CD4-positive, alpha-beta T cell (primary cell): ENCODE results near the gene PTRH1. TPM values are rescaled to one million over a fixed set of nuclear protein-coding genes. Genes with fewer than 3 reads are reported as not detected.

Source experiments
- ATAC-seq: fragments of 200-7000 bp; cut with Tn5 transposase; one replicate; pipeline ENCODE4 v1.10.0; 2022; ENCODE audit warnings: mild to moderate bottlenecking; ENCODE audit not compliant: poor library complexity
- CTCF ChIA-PET: fragments of 350-600 bp; sonication (Branson Sonifier 250); formaldehyde crosslinking; loops from one replicate; lab custom pipeline; 2021; ENCODE audit warnings: antibody characterized with exemption, inconsistent platforms; lab: Charles Lee
- POLR2A ChIA-PET: fragments of 350-600 bp; sonication (Branson Sonifier 250); formaldehyde crosslinking; loops from one replicate; lab custom pipeline; 2021; ENCODE audit warnings: antibody characterized with exemption, inconsistent platforms; lab: Charles Lee
- DNase-seq, 14 experiments: peaks; one replicate each; pipeline ENCODE4 v3.0.0-alpha.2; 2013 to 2020; ENCODE audit warnings: mixed read lengths in 2 of 14
- H3K27ac ChIP-seq, 2 donors: one replicate each; pipeline versions ENCODE4 v1.5.1 to v1.7.0; 2013; ENCODE audit warnings: low read length in 2 of 2, low read depth in 1 of 2, mild to moderate bottlenecking in 1 of 2
- H3K27me3 ChIP-seq, 2 experiments: 1 replicate in 1 of 2; 2 replicates in 1 of 2; pipeline versions ENCODE4 v1.6.1 to v1.7.0; 2013; ENCODE audit warnings: low read length in 2 of 2, control low read depth in 1 of 2, mild to moderate bottlenecking in 1 of 2, moderate library complexity in 1 of 2; ENCODE audit not compliant: insufficient read depth in 2 of 2, control insufficient read depth in 1 of 2
- H3K36me3 ChIP-seq: one replicate; pipeline ENCODE4 v1.6.1; 2013; ENCODE audit warnings: low read length, control low read depth; ENCODE audit not compliant: insufficient read depth
- H3K4me1 ChIP-seq: one replicate; pipeline ENCODE4 v1.6.1; 2013; ENCODE audit warnings: low read length, control low read depth; ENCODE audit not compliant: insufficient read depth
- H3K4me3 ChIP-seq: one replicate; pipeline ENCODE4 v1.5.1; 2013; ENCODE audit warnings: mild to moderate bottlenecking, low read length, moderate library complexity
- H3K9me3 ChIP-seq, 2 experiments: 1 replicate in 1 of 2; 2 replicates in 1 of 2; pipeline versions ENCODE4 v1.6.1 to v1.7.0; 2013; ENCODE audit warnings: low read length in 2 of 2, mild to moderate bottlenecking in 2 of 2, control low read depth in 1 of 2, moderate library complexity in 1 of 2; ENCODE audit not compliant: control insufficient read depth in 1 of 2, insufficient read depth in 1 of 2
- H3K27ac Mint-ChIP-seq: one replicate; pipeline ENCODE4 v1.8.0; 2020; ENCODE audit warnings: mixed read lengths
- H3K27me3 Mint-ChIP-seq: one replicate; pipeline ENCODE4 v1.8.0; 2021; ENCODE audit warnings: mixed read lengths
- H3K36me3 Mint-ChIP-seq: one replicate; pipeline ENCODE4 v1.8.0; 2021; ENCODE audit warnings: low read depth, mixed read lengths
- H3K4me1 Mint-ChIP-seq: one replicate; pipeline ENCODE4 v1.8.0; 2021; ENCODE audit warnings: low read depth, mixed read lengths
- H3K4me3 Mint-ChIP-seq: one replicate; pipeline ENCODE4 v1.8.0; 2020; ENCODE audit warnings: mild to moderate bottlenecking, mixed read lengths
- H3K9me3 Mint-ChIP-seq: one replicate; pipeline ENCODE4 v1.8.0; 2020; ENCODE audit warnings: mixed read lengths
- CTCF ChIP-seq: fragments of 200-600 bp; IDR thresholded peaks from one replicate; pipeline ENCODE4 v1.8.0; 2022; ENCODE audit warnings: antibody characterized with exemption, mild to moderate bottlenecking
- intact Hi-C, 2 experiments: fragments of 100-400 bp; cut with DNase I in 1 of 2; cut with micrococcal nuclease in 1 of 2; formaldehyde crosslinking; loops; one replicate each; pipeline versions ENCODE4 v1.15.1 to v1.9.0; 2023 to 2025; cut with DNase I, micrococcal nuclease
- total RNA-seq, 174 experiments: library from RNA in 2 of 174; stranded (reverse) in 2 of 174; gene quantifications; one replicate each; pipeline ENCODE4 v1.2.3 and lab custom pipeline; 2021 to 2026

PTRH1 gene
- total RNA-seq, 2 experiments from 2014 or later: 4.5 to 5.9 TPM

DNA sequence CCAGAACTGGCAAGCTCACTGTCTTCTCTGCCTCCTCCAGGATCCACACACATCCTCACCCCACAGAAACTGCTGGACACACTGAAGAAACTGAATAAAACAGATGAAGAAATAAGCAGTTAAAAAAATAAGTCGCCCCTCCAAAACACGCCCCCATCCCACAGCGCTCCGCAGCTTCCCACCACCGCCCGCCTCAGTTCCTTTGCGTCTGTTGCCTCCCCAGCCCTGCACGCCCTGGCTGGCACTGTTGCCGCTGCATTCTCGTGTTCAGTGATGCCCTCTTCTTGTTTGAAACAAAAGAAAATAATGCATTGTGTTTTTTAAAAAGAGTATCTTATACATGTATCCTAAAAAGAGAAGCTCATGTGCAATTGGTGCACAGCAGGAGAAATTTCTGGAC, 24.7 kb downstream of the PTRH1 start:
- CTCF ChIA-PET: no interaction called here
- H3K4me3 Mint-ChIP-seq: no peak overlapping the region
- Histone ChIP-seq H3K4me1 (no peaks in the 10 kb centered on the region), H3K27ac (no peak overlapping the region), H3K9me3 (no peaks in the 10 kb centered on the region), H3K27me3 (no peaks in the 10 kb centered on the region), H3K36me3 (no peaks in the 10 kb centered on the region), H3K4me3 (no peak overlapping the region)
- H3K27ac Mint-ChIP-seq: no peak overlapping the region
- DNase-seq (no peak), ATAC-seq (no peak)
- TF ChIP-seq CTCF: no peak
- no peaks in the 10 kb centered on the region for H3K9me3 Mint-ChIP-seq
- intact Hi-C loops: no loop called here
- H3K36me3 Mint-ChIP-seq: no peaks in the 10 kb centered on the region
- POLR2A ChIA-PET: no interaction called here
- H3K27me3 Mint-ChIP-seq: no peaks in the 10 kb centered on the region
- no peaks in the 10 kb centered on the region for H3K4me1 Mint-ChIP-seq

GRCh38 chr9:127689329-127690000, 26.0 kb downstream of the PTRH1 start:
- no peaks in the 10 kb centered on the region for H3K27me3 Mint-ChIP-seq
- ATAC-seq (no peak), DNase-seq (no peak)
- no peaks in the 10 kb centered on the region for H3K4me1 Mint-ChIP-seq
- no peaks in the 10 kb centered on the region for H3K36me3 Mint-ChIP-seq
- no peaks in the 10 kb centered on the region for H3K27me3 ChIP-seq
- H3K27ac Mint-ChIP-seq: no peak overlapping the region
- no peaks in the 10 kb centered on the region for H3K9me3 ChIP-seq
- ChIA-PET POLR2A (no interaction called here), CTCF (no interaction called here)
- no peak for TF ChIP-seq CTCF
- no peak overlapping the region for H3K4me3 Mint-ChIP-seq
- no peaks in the 10 kb centered on the region for H3K9me3 Mint-ChIP-seq
- H3K36me3 ChIP-seq: no peaks in the 10 kb centered on the region
- H3K27ac ChIP-seq: no peak overlapping the region
- no peaks in the 10 kb centered on the region for H3K4me1 ChIP-seq
- no peak overlapping the region for H3K4me3 ChIP-seq
- intact Hi-C loops: no loop called here

DNA sequence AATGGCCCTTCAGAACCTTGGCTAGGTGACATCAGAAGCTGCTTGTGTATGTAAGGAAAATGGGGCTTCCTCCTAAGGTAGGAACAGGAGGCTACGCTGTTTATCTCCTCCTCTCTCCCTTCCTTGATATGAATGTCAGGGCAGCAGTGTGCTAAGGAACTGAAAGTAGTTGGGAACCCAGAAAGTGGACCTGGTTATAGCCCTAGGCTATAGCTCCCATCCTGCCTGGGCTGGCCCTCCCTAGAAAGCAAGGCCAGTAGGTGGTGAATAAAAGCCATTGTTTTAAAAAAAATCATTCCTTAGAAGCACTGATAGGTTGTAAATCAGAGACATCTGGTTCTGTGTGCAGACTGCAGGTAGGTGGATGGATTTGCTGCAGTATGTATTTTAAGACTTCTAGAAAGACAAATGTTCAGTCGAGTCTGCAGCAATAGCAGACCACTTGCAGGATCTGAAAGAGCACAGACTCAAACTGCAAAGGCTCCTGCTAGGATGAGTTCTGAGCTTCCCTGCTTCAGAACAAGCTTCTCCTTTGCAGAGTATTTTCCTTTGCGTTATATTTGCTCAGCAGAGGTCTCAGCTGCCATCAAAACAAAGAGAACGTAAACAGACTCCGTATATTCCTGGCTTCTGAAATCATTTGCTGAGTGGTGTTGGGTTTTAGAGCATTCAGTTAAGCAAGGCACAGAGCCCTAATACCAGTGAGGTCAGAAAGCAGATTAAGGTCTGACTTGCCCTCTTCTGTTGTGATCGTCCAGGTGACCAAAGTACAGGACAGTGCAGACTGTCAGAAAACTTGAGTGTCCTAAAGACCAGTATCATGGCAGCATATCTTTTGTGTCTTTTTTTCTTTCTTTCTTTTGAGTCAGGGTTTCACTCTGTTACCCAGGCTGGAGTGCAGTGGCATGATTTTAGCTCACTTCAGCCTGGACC, 28.7 kb downstream of the PTRH1 start:
- H3K4me3 ChIP-seq: no peak overlapping the region
- ChIA-PET POLR2A (no interaction called here), CTCF (no interaction called here)
- no peak overlapping the region for H3K27ac ChIP-seq
- H3K9me3 Mint-ChIP-seq: no peaks in the 10 kb centered on the region
- no peaks in the 10 kb centered on the region for H3K36me3 Mint-ChIP-seq
- ATAC-seq (no peak), DNase-seq (no peak)
- H3K9me3 ChIP-seq: no peaks in the 10 kb centered on the region
- no peaks in the 10 kb centered on the region for H3K36me3 ChIP-seq
- intact Hi-C loops: no loop called here
- no peak overlapping the region for H3K4me3 Mint-ChIP-seq
- no peaks in the 10 kb centered on the region for H3K4me1 ChIP-seq
- no peaks in the 10 kb centered on the region for H3K27me3 Mint-ChIP-seq
- TF ChIP-seq CTCF: no peak
- H3K27ac Mint-ChIP-seq: no peak overlapping the region
- H3K27me3 ChIP-seq: no peaks in the 10 kb centered on the region
- H3K4me1 Mint-ChIP-seq: no peaks in the 10 kb centered on the region
